GM08714 (cell line): ENCODE measurements around the gene AP4M1.

Experiments
- H3K4me3 ChIP-seq: fragments of 200-500 bp; sonication (Bioruptor generic); 2 replicates; pipeline ENCODE4 v1.5.1; 2014; ENCODE audit warnings: mild to moderate bottlenecking, low read length, inconsistent platforms
- ZNF274 ChIP-seq: IDR thresholded peaks from 2 replicates; pipeline ENCODE4 v1.6.1; 2012; ENCODE audit warnings: mild to moderate bottlenecking, low read depth, low read length

Gene AP4M1

DNA sequence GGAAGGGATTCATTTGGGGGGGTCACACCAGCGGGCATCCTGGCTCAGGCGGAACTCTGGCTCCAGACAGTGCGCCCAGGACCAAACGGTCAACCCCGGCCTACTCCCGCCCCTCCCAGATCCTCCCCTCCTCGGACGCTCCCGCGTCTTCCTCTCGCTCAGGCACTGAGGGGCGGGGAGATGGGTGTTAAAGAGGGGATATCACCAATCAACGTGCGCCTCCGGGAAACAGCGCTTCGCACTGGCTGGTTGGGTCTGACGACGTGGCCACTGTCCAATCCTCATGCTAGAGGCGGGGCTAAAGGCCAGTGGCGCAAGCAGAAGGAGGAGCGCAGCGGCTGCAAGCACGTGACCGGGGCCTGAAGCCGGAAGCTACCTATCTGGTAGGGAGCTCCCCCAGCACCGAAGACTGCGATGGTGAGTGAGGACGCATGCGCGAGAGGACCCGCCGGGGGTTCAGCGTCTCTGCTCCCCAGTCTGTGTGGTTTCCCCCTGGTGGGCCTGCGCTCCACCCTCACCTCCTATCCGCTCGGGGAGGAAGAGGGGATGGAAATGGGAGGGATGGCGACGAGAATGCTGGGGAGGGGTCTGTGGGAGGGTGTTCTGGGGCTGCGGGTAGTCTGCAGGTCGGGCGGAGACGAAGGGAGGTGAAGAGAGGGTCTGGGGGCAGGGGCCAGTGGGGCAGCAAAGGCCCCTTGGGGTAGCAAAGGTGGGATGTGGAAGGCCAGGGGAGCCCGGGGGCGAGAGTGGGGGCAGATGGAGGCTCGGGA lies 47.3 kb downstream of the AP4M1 start, which contains the start of gene LAMTOR4:
Gene LAMTOR4, plus strand, starts transcription at position 360 of the 770 bp plus-strand sequence. Its CDS starts 55 bp downstream, at position 415.
- TF ChIP-seq ZNF274 = no peak
- peak within 1 kb of the TSS; percentile 82 for H3K4me3 ChIP-seq

DNA sequence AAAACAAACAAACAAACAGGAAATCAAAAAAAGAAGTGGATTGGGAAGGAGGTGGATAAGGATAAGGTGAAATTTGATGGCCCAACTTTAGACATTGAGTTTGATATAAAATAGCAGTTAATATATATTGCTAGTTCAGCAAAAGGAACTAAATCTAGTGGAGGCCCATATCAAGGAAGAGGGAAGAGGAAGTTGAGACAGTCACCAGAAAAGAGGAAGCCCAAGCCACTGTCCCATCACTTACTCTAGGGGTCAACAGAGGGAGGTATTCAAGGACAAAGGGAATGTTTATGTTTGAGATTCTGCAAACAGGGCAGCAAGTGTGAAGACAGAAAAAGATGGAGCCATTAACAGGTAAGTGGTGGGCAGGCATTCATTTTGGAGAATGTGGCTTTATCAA lies 51.0 kb downstream of the AP4M1 start:
- no peak for TF ChIP-seq ZNF274

DNA sequence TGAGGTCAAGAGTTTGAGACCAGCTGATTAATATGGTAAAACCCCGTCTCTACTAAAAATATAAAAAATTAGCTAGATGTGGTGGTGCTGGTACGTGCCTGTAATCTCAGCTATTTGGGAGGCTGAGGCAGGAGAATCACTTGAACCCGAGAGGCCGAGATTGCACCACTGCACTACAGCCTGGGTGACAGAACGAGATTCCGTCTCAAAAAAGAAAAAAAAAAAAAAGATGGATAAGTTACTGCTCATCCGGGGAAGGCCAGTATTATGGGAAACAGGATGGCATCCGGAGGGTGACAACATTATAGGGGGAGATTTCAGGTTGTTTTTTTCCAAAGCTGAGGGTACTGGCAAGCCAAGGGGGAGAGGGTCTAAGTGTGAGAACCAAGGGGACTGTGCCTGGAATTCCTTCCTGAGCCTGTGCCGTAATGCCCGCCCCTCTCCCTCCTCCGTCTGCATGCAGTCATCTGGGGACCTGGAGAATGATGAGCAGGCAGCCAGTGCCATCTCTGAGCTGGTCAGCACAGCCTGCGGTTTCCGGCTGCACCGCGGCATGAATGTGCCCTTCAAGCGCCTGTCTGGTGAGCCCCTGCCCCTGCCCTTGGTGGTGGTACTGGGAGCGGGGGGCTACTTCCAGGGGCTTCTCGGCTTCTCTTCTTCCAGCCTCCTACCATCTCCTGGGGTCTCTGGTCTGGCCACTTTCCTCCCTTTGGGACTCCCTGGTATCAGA lies 51.7 kb downstream of the AP4M1 start:
- no peak overlapping the region for H3K4me3 ChIP-seq

More for the DNA sequence above, 51.0 kb downstream of the AP4M1 start:
- no peak overlapping the region for H3K4me3 ChIP-seq

DNA sequence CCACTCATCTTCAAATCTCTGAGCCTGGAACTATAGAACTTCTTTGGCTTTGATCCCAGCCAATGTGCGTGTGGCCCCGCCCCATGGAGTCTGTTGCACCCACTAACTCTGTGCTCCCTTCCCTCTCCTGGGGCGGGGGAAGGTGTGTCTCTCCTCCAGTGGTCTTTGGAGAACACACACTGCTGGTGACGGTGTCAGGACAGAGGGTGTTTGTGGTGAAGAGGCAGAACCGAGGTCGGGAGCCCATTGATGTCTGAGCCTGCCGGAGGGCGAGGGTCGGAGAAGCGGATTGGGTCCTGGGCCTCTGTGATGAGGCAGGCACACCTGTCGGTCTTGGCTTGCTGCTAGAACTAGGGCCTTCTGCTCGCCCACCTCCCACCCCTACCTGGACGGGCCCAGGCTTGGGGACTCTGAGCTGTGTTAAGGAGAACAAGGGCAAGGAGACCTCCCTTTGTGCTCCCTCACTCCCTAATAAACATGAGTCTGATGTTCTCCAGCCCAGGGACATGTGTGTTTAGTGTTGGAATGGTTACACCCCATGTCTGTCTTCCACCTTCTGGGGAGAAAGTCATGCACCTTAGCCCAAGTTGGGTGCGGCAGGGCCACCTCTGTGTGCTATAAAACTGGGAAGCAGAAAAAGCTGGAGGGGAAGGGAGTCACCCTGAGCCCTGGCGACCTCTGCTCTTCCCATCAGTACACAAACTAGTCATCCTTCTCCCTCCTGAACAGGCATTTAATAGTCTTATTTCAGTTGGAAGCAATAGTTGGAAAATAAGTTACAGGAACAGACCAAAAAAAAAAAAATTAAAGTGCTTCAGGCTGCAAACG lies 52.5 kb downstream of the AP4M1 start:
- H3K4me3 ChIP-seq = no peak overlapping the region
- TF ChIP-seq ZNF274 = no peak

More for the DNA sequence above, 51.7 kb downstream of the AP4M1 start:
- TF ChIP-seq ZNF274 = no peak

DNA sequence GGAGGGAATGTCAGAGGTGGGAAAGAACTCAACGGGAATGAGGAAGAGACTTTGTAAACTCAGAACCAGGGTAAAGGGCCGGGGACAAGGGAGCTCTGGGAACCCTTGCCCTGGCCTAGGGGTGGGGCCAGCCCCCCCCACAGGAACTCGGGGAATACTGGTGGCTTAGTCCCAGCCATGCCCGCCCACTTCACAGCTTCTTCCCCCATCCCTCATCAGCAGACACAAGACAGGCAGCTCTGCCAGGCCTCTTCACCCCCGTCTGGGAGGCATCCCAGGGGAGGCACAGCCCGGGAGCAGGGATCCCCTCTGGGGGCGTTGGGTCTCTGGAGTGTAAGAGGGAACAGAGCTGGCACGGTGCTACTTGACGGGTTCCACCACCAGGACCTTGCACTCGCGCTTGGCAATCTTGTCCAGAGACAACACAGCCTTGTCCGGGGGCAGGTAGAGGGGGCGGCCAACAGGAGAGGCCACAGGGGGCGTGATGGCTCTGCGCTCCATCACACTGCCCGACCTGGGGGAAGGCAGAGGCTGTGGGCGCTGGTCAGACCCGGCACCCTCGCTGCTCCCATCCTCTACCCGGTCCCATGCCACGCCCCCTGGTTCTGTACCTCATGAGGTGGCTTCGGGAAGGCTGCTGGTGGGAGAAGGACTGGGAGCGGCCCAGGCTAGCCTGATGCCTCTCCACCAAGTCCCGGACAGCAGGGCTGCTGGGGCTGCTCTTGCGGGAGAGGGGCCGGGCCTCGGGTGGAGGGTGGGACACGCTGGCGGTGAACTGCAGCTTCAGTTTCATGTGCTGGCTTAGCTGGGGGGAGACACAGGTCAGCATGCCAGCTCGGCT lies 53.4 kb downstream of the AP4M1 start:
- no peak overlapping the region for H3K4me3 ChIP-seq
- no peak for TF ChIP-seq ZNF274

DNA sequence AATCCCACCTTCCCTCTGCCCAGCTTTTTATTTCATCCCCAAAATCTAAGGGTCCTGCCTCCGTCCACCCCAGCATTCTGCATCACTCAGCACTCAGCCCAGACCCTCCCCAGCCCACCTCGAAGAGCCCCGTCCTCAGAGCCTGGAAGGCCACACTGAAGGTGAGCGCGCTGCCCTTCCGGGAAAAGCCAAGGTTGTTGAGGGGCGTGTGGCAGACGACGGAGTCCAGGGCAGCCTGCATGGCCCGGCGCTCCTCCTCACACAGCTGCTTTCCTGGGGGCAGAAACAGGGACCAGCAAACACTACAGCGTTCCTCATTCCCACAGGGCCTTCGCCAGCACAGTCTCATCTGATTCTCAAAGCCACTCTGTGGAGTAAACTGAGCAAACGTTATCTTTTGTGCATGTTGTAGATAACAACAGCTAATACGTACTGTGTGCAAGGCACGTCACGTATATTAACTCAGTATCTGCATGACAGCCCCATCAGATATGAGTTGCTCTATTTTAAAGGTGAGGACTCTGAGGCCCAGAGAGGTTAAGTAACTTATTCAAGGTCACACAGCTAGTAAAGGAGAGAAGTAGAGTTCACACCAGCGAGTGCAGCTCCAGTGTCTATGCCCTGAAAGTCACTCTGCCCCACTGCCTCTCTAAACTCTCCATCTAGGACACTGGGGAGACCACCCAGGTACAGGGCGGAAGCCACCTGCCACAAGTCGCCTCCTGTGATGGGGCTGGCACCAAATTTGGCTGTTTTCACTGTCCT lies 54.3 kb downstream of the AP4M1 start:
- H3K4me3 ChIP-seq = no peak overlapping the region
- no peak for TF ChIP-seq ZNF274

DNA sequence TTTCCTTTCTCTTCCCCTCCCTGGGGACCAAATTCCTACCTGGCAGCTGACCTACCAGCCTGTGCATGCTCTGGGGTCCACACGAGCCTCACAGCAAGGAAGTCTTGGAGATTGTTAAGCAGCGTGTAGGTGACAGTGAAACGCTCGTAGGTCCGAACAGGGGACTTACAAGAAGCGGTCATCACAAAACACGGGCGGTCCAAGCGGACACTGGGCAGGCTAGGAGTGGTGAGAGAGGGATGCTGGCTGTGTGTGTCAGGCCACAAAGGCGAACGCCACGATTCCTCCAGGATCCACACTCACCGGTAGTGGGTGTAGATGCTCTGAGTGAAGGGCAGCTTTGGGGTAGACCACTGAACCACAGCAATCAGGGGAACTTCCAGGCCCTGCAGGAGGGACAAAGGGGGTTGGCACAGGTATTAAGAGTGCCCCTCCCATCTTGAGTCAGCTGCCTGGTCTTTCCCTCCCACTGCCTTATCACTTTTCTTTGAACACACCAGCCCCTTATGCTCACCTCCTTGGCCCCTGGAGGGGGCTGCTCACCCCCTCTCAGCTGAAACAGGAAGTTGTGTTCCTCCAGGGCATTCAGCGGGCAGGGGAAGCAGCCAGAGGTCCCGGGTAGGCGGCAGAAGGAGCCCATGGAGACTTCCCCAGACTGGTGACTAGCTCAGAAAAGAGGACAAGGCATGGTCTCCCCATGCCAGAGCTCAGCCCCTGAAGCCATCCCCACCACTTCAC lies 55.1 kb downstream of the AP4M1 start:
- TF ChIP-seq ZNF274 = no peak
- H3K4me3 ChIP-seq = no peak overlapping the region; the same call in 1 of the 2 replicates

DNA sequence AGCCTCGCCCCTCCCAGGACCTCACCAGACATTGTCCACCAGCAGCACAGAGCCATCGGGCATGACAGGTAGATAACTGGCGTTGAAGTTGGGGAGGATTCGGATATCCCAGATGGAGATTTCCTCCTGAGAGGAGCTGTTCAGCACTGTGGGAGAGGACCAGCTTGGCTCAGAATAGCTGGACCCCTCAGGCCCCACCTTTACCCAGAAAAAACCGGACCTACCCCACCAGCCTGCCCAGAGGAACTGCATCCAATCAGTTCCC lies 55.6 kb downstream of the AP4M1 start:
- no peak for TF ChIP-seq ZNF274
- H3K4me3 ChIP-seq = no peak overlapping the region; the same call in 1 of the 2 replicates

DNA sequence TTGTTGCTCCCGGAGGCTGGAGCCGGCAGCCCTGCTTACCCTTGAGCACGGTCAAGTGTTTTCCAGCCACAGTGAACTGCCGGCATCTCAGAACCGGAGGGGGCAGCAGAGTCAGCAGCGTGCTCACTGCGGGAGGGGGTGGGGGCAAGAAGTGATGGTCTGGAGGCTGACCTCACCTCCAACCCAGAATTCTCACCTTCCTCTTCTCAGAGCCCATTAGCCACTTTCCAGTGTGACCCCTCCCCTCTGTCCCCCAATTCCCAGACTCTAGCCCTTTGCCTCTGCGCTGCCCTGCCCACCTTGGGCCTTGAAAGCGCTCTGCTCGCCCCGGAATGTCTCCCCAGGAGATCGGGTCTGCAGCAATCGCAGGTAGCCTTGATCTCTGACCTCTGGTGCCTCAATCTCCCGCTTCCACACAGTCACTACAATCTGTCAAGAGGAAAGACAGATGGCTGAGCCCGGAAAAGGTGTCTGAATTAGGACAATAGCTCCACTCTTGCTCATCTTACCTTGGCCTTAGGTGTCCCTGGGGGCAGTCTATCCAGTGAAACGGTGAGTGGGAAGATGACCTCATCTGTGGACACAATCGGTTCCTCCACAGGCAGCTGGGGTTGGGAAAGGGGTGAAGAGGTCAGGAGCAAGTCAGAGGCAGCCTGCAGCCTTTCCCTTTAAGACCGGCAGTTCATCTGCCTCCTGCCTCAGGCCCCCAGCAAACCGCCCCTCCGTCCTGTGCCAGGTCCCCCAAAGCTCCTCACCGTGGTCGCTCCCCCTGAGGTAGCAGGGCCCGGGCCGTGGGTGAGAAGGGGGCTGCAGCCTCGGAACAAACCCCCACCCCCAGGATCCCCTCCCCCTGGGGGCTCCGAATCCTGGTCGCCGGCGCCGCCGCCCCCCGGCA lies 56.1 kb downstream of the AP4M1 start:
- H3K4me3 ChIP-seq = peak overlapping the region; percentile 95
- no peak for TF ChIP-seq ZNF274
